MM.1S (cell line): ENCODE data around the gene STAB1.
A peak's percentile ranks its signal among the peaks of the same experiment; 100 is the strongest.

ENCODE experiments used
- DNase-seq: peaks from one replicate; pipeline ENCODE4 v3.0.0-alpha.2; 2015
- H2AFZ ChIP-seq: fragments of 300-600 bp; sonication (generic); 2 replicates; pipeline ENCODE4 v1.6.0; 2016; ENCODE audit warnings: antibody characterized with exemption, low read length
- H3F3A ChIP-seq: fragments of 300-600 bp; sonication (generic); 2 replicates; pipeline ENCODE4 v1.6.1; 2016; ENCODE audit warnings: mild to moderate bottlenecking, antibody characterized with exemption, low read length, moderate library complexity, mixed read lengths; ENCODE audit not compliant: insufficient read depth
- H3K27ac ChIP-seq: fragments of 300-600 bp; sonication (generic); 2 replicates; pipeline ENCODE4 v1.5.1; 2016; ENCODE audit warnings: mild to moderate bottlenecking, low read length
- H3K27me3 ChIP-seq: fragments of 300-600 bp; sonication (generic); replicated peaks from 2 replicates; pipeline ENCODE4 v1.6.0; 2016; ENCODE audit warnings: low read length; ENCODE audit not compliant: insufficient read depth
- H3K36me3 ChIP-seq: fragments of 300-600 bp; sonication (generic); replicated peaks from 2 replicates; pipeline ENCODE4 v1.6.1; 2016; ENCODE audit warnings: mild to moderate bottlenecking, low read length, mixed read lengths; ENCODE audit not compliant: insufficient read depth
- H3K4me1 ChIP-seq: fragments of 300-600 bp; sonication (generic); 2 replicates; pipeline ENCODE4 v1.6.1; 2016; ENCODE audit warnings: low read length, mixed read lengths
- H3K4me2 ChIP-seq: fragments of 300-600 bp; sonication (generic); 2 replicates; pipeline ENCODE4 v1.6.0; 2016; ENCODE audit warnings: low read depth, low read length
- H3K4me3 ChIP-seq: fragments of 300-600 bp; sonication (generic); 2 replicates; pipeline ENCODE4 v1.5.1; 2016; ENCODE audit warnings: low read length, mixed read lengths
- H3K79me2 ChIP-seq: fragments of 300-600 bp; sonication (generic); 2 replicates; pipeline ENCODE4 v1.6.1; 2016; ENCODE audit warnings: mixed run types, low read length, mixed read lengths
- H3K9ac ChIP-seq: fragments of 300-600 bp; sonication (generic); 2 replicates; pipeline ENCODE4 v1.6.1; 2016; ENCODE audit warnings: low read length, mixed read lengths
- H3K9me2 ChIP-seq: fragments of 300-600 bp; sonication (generic); replicated peaks from 2 replicates; pipeline ENCODE4 v1.6.1; 2016; ENCODE audit warnings: mild to moderate bottlenecking, low read length, mixed read lengths; ENCODE audit not compliant: insufficient read depth
- H3K9me3 ChIP-seq: fragments of 300-600 bp; sonication (generic); replicated peaks from 2 replicates; pipeline ENCODE4 v1.6.1; 2016; ENCODE audit warnings: mild to moderate bottlenecking, low read length, mixed read lengths; ENCODE audit not compliant: insufficient read depth
- H4K20me1 ChIP-seq: fragments of 300-600 bp; sonication (generic); 2 replicates; pipeline ENCODE4 v1.6.1; 2016; ENCODE audit warnings: mild to moderate bottlenecking, low read length, moderate library complexity, mixed read lengths; ENCODE audit not compliant: insufficient read depth
- CTCF ChIP-seq: fragments of 300-600 bp; sonication (generic); IDR thresholded peaks from 2 replicates; pipeline ENCODE4 v1.5.1; 2016; ENCODE audit warnings: antibody characterized with exemption, low read length, mixed read lengths
- EZH2 ChIP-seq: fragments of 300-600 bp; sonication (generic); optimal IDR thresholded peaks from 2 replicates; pipeline ENCODE3; 2017; ENCODE audit warnings: low read depth, mild to moderate bottlenecking, antibody characterized with exemption, low read length, mixed read lengths
- EZH2phosphoT487 ChIP-seq: fragments of 300-600 bp; sonication (generic); IDR thresholded peaks from 2 replicates; pipeline ENCODE4 v1.6.1; 2018; ENCODE audit warnings: antibody characterized with exemption, low read length

The STAB1 gene

GRCh38 chr3:52509753-52510328, 14.7 kb downstream of the STAB1 start:
- Histone ChIP-seq H3K4me3 (no peak overlapping the region), H3K27ac (no peak overlapping the region), H3K9ac (no peak overlapping the region), H4K20me1 (no peaks in the 10 kb centered on the region), H3K4me1 (no peaks in the 10 kb centered on the region), H3K36me3 (no peaks in the 10 kb centered on the region), H3K9me2 (no peaks in the 10 kb centered on the region), H3F3A (no peaks in the 10 kb centered on the region), H3K9me3 (no peaks in the 10 kb centered on the region), H3K79me2 (no peaks in the 10 kb centered on the region), H3K27me3 (peaks cover 44% of the 10 kb centered on the region), H2AFZ (no peak overlapping the region), H3K4me2 (no peak overlapping the region)
- TF ChIP-seq EZH2 (no peak), EZH2phosphoT487 (no peak), CTCF (peak; percentile 24)
- DNase-seq: peak; percentile 12

GRCh38 chr3:52511509-52511908, 16.4 kb downstream of the STAB1 start:
- Histone ChIP-seq H3F3A (no peaks in the 10 kb centered on the region), H3K4me3 (no peak overlapping the region), H4K20me1 (no peaks in the 10 kb centered on the region), H3K27ac (no peak overlapping the region), H3K27me3 (peaks cover 38% of the 10 kb centered on the region), H2AFZ (no peak overlapping the region), H3K4me2 (no peak overlapping the region), H3K9me3 (no peaks in the 10 kb centered on the region), H3K9me2 (no peaks in the 10 kb centered on the region), H3K79me2 (no peaks in the 10 kb centered on the region), H3K4me1 (no peaks in the 10 kb centered on the region), H3K9ac (no peak overlapping the region), H3K36me3 (no peaks in the 10 kb centered on the region)
- no peak for DNase-seq
- no peak for TF ChIP-seq EZH2
- TF ChIP-seq CTCF: no peak
- TF ChIP-seq EZH2phosphoT487: no peak

GRCh38 chr3:52512105-52512504, 17.0 kb downstream of the STAB1 start:
- no peak overlapping the region for H2AFZ ChIP-seq
- no peak for DNase-seq
- H3K9me2 ChIP-seq: no peaks in the 10 kb centered on the region
- no peak overlapping the region for H3K4me2 ChIP-seq
- H3K4me1 ChIP-seq: no peaks in the 10 kb centered on the region
- no peak overlapping the region for H3K27ac ChIP-seq
- H3K36me3 ChIP-seq: no peaks in the 10 kb centered on the region
- peaks cover 39% of the 10 kb centered on the region for H3K27me3 ChIP-seq
- no peaks in the 10 kb centered on the region for H3K79me2 ChIP-seq
- no peaks in the 10 kb centered on the region for H3K9me3 ChIP-seq
- TF ChIP-seq EZH2 (no peak), EZH2phosphoT487 (no peak), CTCF (no peak)
- no peaks in the 10 kb centered on the region for H3F3A ChIP-seq
- no peaks in the 10 kb centered on the region for H4K20me1 ChIP-seq
- H3K9ac ChIP-seq: no peak overlapping the region
- no peak overlapping the region for H3K4me3 ChIP-seq
